ENCODE results near the gene PEAR1. TPM values are rescaled to one million over a fixed set of nuclear protein-coding genes. Genes with fewer than 3 reads are reported as not detected.

PEAR1 gene
- total RNA-seq, 1 donor: 17.0 TPM

DNA sequence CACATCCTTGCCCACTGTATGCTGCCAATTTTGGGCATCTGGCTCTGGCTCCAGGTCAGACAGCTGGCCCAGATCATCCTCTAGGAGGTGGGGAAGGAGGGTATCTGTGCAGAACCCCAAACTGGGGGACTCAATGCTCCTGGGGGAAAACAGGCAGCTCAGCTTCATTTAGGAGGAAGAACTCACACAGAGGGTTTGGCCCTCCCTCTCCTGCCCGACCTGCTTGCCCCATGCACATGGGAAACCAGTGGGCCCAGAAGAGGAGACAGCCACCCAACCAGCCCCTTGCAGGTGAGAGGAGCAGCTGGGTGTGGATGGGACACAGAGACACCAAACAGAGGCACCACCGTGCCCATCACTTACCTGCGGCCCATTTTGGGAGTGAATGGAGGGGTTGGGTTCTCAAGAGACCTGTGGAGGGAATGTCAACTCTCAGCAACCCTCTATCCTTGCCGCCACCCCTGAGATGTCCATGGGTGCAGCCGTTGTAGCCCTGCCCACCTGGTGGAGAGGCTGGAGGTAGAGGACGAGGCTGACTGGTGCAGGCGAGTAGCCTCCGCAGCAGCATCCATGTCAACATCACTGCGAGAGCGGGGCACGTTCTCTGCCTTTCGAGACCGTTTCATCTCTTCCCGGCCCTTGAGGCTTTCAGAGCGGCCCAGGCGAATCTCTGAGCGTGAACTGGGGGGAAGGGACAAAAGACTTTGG is 54.5 kb downstream of the PEAR1 start:
- DNase-seq (ENCODE audit: insufficient read length, low spot score, missing footprints): no peak
- no peak for TF ChIP-seq CTCF (IDR thresholded peaks at IDR 0.05; ENCODE audit: extremely low read depth, low read depth, low read length)
- Histone ChIP-seq H3K79me2 (ENCODE audit: insufficient read depth, low read length) (no peaks in the 10 kb centered on the region), H3K27ac (ENCODE audit: low read depth, low read length) (no peak overlapping the region), H3K9me3 (ENCODE audit: low read depth, low read length) (no peaks in the 10 kb centered on the region), H3K4me3 (ENCODE audit: insufficient read depth, low read length) (no peak overlapping the region), H4K20me1 (ENCODE audit: insufficient read depth, low read length) (no peaks in the 10 kb centered on the region), H3K4me1 (ENCODE audit: insufficient read depth, low read length) (no peaks in the 10 kb centered on the region), H2AFZ (ENCODE audit: low read length) (no peak overlapping the region), H3K27me3 (ENCODE audit: insufficient read depth, low read length) (no peaks in the 10 kb centered on the region), H3K36me3 (ENCODE audit: insufficient read depth, low read length) (peaks cover 80% of the 10 kb centered on the region), H3K4me2 (ENCODE audit: insufficient read depth, low read length) (no peak overlapping the region)

DNA sequence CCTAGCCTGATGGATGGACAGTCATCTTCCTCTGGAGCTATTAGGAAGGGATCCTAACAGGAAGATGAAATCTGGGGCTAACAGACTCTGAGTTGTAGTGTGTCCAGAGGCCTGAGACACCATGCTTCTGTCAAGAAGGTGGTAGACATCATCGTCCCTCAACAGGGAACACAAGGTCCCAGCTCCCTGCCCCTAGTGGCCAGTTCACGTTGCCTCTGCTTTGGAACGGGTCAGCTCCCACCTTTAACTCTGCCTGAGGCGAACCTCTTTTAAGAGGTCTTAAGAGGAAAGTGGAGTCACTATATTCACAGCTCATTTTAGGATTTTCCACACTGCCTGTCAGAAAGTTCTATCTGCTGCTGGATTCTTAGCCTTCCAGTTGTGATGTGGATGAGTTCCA is 55.2 kb downstream of the PEAR1 start:
- Histone ChIP-seq H3K9me3 (ENCODE audit: low read depth, low read length) (no peaks in the 10 kb centered on the region), H3K4me3 (ENCODE audit: insufficient read depth, low read length) (no peak overlapping the region), H4K20me1 (ENCODE audit: insufficient read depth, low read length) (no peaks in the 10 kb centered on the region), H3K79me2 (ENCODE audit: insufficient read depth, low read length) (no peaks in the 10 kb centered on the region), H2AFZ (ENCODE audit: low read length) (no peak overlapping the region), H3K4me2 (ENCODE audit: insufficient read depth, low read length) (no peak overlapping the region), H3K36me3 (ENCODE audit: insufficient read depth, low read length) (peaks cover 77% of the 10 kb centered on the region), H3K27ac (ENCODE audit: low read depth, low read length) (no peak overlapping the region), H3K4me1 (ENCODE audit: insufficient read depth, low read length) (no peaks in the 10 kb centered on the region), H3K27me3 (ENCODE audit: insufficient read depth, low read length) (no peaks in the 10 kb centered on the region)
- peak; percentile 46 for DNase-seq (ENCODE audit: insufficient read length, low spot score, missing footprints)
- TF ChIP-seq CTCF (IDR thresholded peaks at IDR 0.05; ENCODE audit: extremely low read depth, low read depth, low read length): peak; percentile 43

DNA sequence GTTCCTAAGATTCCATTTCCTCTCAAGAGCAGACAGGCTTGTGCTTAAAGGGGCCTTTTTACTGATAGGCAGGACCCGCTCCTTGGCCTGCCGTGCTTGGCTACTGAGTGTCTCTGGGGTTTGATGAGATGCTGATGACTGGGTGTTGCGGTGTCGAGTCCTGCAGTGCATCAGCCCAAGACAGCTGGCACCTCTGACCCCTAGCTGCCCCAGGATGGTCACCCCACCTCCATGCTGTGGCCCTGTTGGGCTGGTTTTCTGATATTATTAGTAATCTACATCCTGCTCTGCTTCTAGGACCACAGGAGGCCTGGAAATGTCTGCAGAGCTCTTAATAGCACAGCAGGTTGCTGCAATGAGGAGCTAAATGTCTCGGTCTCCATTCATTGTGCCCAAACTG is 55.6 kb downstream of the PEAR1 start:
- no peaks in the 10 kb centered on the region for H3K4me1 ChIP-seq (ENCODE audit: insufficient read depth, low read length)
- H3K27ac ChIP-seq (ENCODE audit: low read depth, low read length): no peak overlapping the region
- H3K36me3 ChIP-seq (ENCODE audit: insufficient read depth, low read length): peaks cover 73% of the 10 kb centered on the region
- no peak overlapping the region for H2AFZ ChIP-seq (ENCODE audit: low read length)
- H3K4me2 ChIP-seq (ENCODE audit: insufficient read depth, low read length): no peak overlapping the region
- H4K20me1 ChIP-seq (ENCODE audit: insufficient read depth, low read length): no peaks in the 10 kb centered on the region
- DNase-seq (ENCODE audit: insufficient read length, low spot score, missing footprints): no peak
- H3K79me2 ChIP-seq (ENCODE audit: insufficient read depth, low read length): no peaks in the 10 kb centered on the region
- no peak overlapping the region for H3K4me3 ChIP-seq (ENCODE audit: insufficient read depth, low read length)
- no peaks in the 10 kb centered on the region for H3K9me3 ChIP-seq (ENCODE audit: low read depth, low read length)
- TF ChIP-seq CTCF (IDR thresholded peaks at IDR 0.05; ENCODE audit: extremely low read depth, low read depth, low read length): no peak
- no peaks in the 10 kb centered on the region for H3K27me3 ChIP-seq (ENCODE audit: insufficient read depth, low read length)

- Histone ChIP-seq H3K9me3 (ENCODE audit: low read depth, low read length) (no peaks in the 10 kb centered on the region), H4K20me1 (ENCODE audit: insufficient read depth, low read length) (no peaks in the 10 kb centered on the region), H3K4me1 (ENCODE audit: insufficient read depth, low read length) (no peaks in the 10 kb centered on the region), H3K4me2 (ENCODE audit: insufficient read depth, low read length) (no peak overlapping the region), H2AFZ (ENCODE audit: low read length) (no peak overlapping the region), H3K36me3 (ENCODE audit: insufficient read depth, low read length) (peaks cover 67% of the 10 kb centered on the region), H3K27ac (ENCODE audit: low read depth, low read length) (no peak overlapping the region), H3K27me3 (ENCODE audit: insufficient read depth, low read length) (no peaks in the 10 kb centered on the region), H3K4me3 (ENCODE audit: insufficient read depth, low read length) (no peak overlapping the region), H3K79me2 (ENCODE audit: insufficient read depth, low read length) (no peaks in the 10 kb centered on the region)
- no peak for TF ChIP-seq CTCF (IDR thresholded peaks at IDR 0.05; ENCODE audit: extremely low read depth, low read depth, low read length)
- DNase-seq (ENCODE audit: insufficient read length, low spot score, missing footprints): no peak
Measured at GRCh38 chr1:156951371-156951770, 57.9 kb downstream of the PEAR1 start.

All from osteoblast (primary cell).